PC-9 (cell line): Measurements from ENCODE around the gene IL17RA.

Experiments used
- EZH2 ChIP-seq: fragments of 200-600 bp; sonication (generic); IDR thresholded peaks from 2 replicates; pipeline ENCODE4 v1.8.0; 2017; ENCODE audit warnings: antibody characterized with exemption, low read depth
- TF ChIP-seq, protein P1 (sequence below): fragments of 200-600 bp; sonication (generic); conservative IDR thresholded peaks from 2 replicates; pipeline ENCODE4 v1.6.1; 2017; ENCODE audit warnings: mixed run types, antibody characterized with exemption, mild to moderate bottlenecking, moderate library complexity

- TF ChIP-seq EZH2 = no peak
- TF ChIP-seq, protein P1, sequence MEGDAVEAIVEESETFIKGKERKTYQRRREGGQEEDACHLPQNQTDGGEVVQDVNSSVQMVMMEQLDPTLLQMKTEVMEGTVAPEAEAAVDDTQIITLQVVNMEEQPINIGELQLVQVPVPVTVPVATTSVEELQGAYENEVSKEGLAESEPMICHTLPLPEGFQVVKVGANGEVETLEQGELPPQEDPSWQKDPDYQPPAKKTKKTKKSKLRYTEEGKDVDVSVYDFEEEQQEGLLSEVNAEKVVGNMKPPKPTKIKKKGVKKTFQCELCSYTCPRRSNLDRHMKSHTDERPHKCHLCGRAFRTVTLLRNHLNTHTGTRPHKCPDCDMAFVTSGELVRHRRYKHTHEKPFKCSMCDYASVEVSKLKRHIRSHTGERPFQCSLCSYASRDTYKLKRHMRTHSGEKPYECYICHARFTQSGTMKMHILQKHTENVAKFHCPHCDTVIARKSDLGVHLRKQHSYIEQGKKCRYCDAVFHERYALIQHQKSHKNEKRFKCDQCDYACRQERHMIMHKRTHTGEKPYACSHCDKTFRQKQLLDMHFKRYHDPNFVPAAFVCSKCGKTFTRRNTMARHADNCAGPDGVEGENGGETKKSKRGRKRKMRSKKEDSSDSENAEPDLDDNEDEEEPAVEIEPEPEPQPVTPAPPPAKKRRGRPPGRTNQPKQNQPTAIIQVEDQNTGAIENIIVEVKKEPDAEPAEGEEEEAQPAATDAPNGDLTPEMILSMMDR = no peak
Measured at GRCh38 chr22:17098379-17098819, 13.6 kb downstream of the IL17RA start.
